Measurements from ENCODE around the gene GATA3.

GATA3 gene

GRCh38 chr10:8073691-8074416, 19.4 kb downstream of the GATA3 start:
- no peak for TF ChIP-seq CTCF (IDR thresholded peaks at IDR 0.05; ENCODE audit: low read depth, low read length, missing control alignments)
- no peak overlapping the region for H3K4me3 ChIP-seq (ENCODE audit: low read depth, low read length)

GRCh38 chr10:8074881-8075280, 20.4 kb downstream of the GATA3 start:
- DNase-seq (ENCODE audit: low read depth) = no peak
- TF ChIP-seq CTCF (IDR thresholded peaks at IDR 0.05; ENCODE audit: low read depth, low read length, missing control alignments) = no peak
- no peak overlapping the region for H3K4me3 ChIP-seq (ENCODE audit: low read depth, low read length)

More at GRCh38 chr10:8073691-8074416, 19.4 kb downstream of the GATA3 start:
- no peak for DNase-seq (ENCODE audit: low read depth)

- no peak for TF ChIP-seq CTCF (IDR thresholded peaks at IDR 0.05; ENCODE audit: low read depth, low read length, missing control alignments)
- DNase-seq (ENCODE audit: low read depth) = no peak
- H3K4me3 ChIP-seq (ENCODE audit: low read depth, low read length) = no peak overlapping the region
These were observed 21.1 kb downstream of the GATA3 start for GRCh38 chr10:8075282-8076260.

DNA sequence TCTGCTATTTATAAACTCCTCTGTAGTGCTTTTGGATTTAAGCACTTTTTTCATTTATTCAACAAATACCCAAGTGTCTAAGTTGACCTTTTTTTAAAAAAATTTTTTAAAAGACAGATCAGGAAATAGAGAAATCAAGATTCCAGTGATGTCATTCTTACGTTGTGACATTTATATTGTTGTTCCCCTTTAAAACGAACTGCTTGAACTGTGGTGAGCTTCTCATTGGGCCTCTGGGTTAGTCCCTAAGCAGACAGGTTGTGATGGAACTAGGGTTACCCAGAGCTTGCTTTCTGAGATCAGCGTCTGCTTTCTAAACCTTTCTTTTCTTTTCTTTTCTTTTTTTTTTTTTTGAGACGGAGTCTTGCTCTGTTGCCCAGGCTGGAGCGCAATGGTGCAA, 22.4 kb downstream of the GATA3 start:
- H3K4me3 ChIP-seq (ENCODE audit: low read depth, low read length) = no peak overlapping the region
- DNase-seq (ENCODE audit: low read depth) = no peak
- TF ChIP-seq CTCF (IDR thresholded peaks at IDR 0.05; ENCODE audit: low read depth, low read length, missing control alignments) = no peak

DNA sequence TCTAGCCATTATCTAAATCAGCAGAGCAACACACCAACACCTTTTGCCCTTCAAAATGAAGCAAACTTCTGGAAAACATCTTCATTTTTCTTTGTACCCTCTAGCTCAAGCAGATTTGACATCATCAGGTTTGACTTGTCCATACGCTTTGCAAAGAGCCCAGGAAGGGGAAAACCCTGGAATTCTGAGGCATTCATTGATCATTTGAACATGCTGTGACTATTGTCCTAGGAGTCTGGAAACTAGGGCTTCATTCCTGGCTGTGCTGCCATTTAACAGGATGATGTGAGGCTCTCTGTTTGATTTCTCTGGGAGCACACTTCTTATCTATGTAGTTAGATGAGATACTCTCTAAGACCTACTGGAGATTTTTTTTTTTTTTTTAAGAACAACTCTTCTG, 23.5 kb downstream of the GATA3 start:
- no peak for TF ChIP-seq CTCF (IDR thresholded peaks at IDR 0.05; ENCODE audit: low read depth, low read length, missing control alignments)
- H3K4me3 ChIP-seq (ENCODE audit: low read depth, low read length) = no peak overlapping the region
- DNase-seq (ENCODE audit: low read depth) = no peak

- H3K4me3 ChIP-seq (ENCODE audit: low read depth, low read length) = no peak overlapping the region
- DNase-seq (ENCODE audit: low read depth) = no peak
- no peak for TF ChIP-seq CTCF (IDR thresholded peaks at IDR 0.05; ENCODE audit: low read depth, low read length, missing control alignments)
These were observed 24.6 kb downstream of the GATA3 start for GRCh38 chr10:8079126-8079525.
